ENCODE results near the gene INIP.

Gene INIP

DNA sequence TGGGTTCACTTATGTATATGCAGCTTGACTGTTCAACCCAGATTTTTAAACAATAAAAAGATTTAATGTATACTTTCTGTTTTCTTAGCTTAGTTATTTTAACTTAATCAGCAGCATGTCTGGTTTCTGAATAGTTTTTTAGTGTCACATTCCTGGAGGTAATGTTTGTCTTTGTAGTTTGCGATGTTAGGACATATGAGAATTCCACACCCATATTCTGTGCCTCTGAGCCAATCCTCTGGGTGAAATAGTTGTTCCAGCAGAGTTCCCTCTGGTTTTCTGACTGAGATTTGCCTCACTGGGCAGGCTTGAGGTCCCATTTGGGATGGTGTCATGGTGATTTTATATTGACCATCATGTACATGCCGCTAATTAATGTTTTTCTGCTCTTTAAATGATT lies 48.6 kb downstream of the INIP start:
- no peak for DNase-seq

DNA sequence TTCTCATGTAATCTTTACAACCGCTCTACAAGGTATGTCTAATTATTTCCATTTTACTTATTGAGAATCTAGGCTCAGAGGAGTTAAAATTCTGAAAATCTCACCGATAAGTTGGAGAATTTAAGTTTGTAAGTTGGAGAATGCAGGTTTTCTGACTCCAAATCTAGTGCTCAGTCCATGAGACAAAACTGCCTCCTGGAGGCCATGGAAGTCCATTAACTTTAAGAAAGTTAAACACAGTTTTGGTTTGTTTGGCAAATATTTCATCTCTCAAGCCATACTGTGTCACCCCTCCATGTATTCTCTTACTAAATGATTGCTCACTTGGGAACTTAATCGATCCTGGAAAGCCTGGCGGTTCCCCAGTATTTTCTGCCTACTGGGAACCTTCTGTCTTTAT lies 52.6 kb downstream of the INIP start:
- no peak for DNase-seq

DNA sequence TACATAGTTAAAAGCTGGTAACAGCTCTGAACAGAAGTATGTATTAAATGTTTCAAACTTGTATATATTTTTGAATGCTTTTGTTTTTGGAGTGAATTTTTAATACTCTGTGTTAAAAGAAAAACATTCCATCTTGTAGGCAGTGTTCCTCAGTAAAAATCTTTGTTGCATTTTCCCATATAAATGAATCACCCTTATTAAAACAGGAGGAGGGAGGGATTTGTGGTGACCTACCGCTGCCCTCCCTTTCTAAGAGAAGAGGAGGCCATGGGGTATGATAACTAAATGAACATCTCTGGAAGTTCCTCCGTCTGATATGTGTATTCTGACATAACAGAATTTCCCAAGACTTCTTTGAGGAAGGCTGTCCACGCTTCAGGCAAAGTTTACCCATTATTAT lies 53.4 kb downstream of the INIP start:
- no peak for DNase-seq

DNA sequence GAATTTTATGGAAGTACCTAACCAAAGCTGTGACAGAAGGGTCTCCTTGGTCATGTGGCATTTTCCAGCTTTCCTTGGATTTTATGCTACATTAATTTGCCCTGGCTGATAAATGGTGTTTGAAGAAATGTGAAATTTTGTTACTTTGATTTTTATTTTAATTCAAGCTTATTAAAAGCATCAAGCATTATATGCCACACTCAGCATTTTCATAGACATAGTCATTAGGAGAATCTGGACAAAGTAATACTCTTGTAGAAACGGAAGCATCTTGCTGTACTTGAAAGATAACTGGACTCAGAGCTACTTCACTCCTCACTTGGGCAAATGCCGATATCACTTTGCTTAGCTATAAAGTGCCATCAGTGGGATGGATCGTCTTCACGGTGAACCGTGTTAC lies 54.2 kb downstream of the INIP start:
- DNase-seq = no peak

DNA sequence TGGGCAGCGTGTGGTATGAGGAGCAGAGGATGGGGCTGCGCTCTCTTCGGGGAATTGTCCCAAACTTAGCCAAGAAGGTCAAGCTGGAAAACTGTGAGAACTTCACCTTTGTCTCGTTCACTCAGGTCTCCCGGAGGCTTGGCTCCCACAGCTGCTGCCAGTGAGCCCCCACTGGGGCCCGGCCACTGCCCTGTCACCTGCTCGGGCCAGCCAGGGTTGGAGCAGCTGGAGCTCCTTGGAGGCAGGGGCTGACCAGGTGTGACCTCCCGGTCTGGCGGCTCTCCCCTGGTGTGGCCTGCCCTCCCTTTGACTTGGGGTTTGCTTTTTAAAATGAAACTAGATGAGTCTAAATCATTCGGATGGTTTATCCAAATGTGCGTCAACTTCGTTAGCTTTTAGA lies 58.0 kb downstream of the INIP start:
- no peak for DNase-seq

DNA sequence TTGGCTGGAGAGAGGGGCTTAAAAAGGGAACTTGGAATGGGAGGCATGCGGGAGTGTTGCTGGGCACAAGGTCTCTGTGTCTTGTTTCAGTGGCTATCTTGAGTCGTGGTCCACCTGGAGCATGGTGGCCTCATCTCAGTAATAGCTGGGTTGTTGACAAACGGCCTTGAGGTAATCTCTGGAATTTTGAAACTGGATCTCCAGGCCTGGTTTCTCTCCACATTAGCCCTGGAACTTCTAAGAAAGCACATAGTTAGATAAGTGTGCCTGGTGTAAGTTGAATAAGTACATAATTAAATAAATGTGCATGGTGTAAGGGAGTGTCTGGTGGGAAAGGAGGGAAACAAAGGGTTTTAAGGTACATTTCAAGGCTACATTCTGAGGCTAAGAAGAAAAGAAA lies 62.2 kb downstream of the INIP start:
- no peak for DNase-seq

- DNase-seq = no peak
Measured at GRCh38 chr9:112654282-112654681, 63.6 kb downstream of the INIP start.

DNA sequence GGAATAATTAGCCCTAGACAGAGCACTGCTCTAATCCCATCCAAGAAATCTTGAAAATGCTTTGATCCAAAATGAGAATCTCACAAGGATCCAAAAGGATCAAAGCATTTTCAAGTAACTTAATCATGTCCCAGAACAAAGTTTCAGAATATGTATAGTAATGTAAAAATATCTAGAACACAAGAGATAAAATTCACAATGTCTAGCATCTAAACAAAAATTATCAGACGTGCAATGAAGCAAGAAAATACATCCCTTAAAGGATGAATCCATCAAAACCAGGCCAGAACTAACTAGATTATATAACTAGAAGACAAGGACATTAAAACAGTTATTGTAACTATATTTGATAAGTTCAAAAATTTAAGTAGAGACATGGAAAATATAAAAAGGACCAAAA lies 69.3 kb downstream of the INIP start:
- no peak for DNase-seq

GRCh38 chr9:112647596-112647995 lies 70.3 kb downstream of the INIP start:
- no peak for DNase-seq

DNA sequence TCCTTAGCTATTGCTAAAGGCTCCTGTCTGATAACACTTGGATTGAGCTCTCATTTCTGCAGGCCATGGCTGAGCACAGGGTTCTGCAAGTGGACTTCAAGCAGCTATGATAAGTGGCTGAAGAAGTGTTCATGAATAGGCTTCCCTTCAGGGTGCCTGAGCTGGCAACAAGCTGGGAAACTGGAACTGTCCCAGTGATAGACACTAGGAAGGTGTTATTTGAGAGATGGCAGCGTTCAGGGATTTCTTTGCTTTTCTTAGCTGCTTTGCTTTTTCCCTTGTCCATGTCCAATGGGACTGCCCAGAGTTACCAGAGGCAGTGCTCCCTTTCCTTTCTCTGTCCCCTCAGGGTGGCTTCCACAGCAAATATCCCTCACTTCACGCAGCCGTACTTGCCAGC lies 75.8 kb downstream of the INIP start:
- DNase-seq = no peak

- no peak for DNase-seq
Measured at GRCh38 chr9:112640311-112640710, 77.6 kb downstream of the INIP start.
